Endometrium (tissue), 2 donors: ENCODE data around the gene FPR2.
"Not testable (repeated sequence)": the region's sequence is repeated elsewhere in the genome, so short reads cannot be mapped to it uniquely, and the experiment has no call there.

ENCODE experiments used
- FAIRE-seq: peaks from 2 replicates; lab custom pipeline; 2012; peaks lifted over from hg19 to GRCh38; lab: Jason Lieb, UNC
- donor health status: control.
- donor health status: control.

The FPR2 gene, protein sequence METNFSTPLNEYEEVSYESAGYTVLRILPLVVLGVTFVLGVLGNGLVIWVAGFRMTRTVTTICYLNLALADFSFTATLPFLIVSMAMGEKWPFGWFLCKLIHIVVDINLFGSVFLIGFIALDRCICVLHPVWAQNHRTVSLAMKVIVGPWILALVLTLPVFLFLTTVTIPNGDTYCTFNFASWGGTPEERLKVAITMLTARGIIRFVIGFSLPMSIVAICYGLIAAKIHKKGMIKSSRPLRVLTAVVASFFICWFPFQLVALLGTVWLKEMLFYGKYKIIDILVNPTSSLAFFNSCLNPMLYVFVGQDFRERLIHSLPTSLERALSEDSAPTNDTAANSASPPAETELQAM

DNA sequence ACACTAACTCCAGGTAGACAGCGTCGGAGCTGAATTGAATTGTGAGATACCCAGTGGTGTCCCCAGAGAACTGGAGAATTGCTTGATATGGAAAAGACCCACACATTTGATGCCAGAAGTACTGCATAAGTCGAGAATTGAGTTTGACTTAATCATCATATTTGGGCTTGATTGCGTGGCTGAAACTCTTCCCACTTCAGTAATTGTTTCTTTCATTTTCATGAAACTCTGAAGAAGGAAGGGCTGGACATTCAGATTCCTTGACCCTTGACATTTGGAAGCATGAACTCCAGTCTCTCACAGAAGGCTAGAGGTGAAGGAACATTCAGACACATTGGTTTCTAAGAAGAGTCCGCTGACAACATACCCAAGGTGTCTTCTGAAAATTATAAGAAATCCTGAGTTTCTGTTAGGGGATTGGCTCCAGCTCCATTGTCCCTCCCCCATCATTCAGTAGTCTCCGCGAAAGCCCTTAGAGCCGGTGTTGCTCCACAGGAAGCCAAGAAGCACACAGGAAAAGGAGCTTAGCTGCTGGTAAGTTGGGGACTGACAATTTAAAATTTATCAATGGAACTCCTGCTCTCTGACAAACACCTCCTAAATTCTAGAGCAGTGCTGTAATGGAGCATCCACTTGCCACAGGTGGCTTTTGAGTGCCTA is at the start of gene FPR2:
TSS of gene FPR2 (plus strand) at position 484 of the 660 bp plus-strand sequence. CDS start 7,479 bp downstream, outside the sequence.
- no peak for FAIRE-seq

GRCh38 chr19:51711702-51712101 is 49.3 kb upstream of the FPR2 start:
- FAIRE-seq, result no peak

DNA sequence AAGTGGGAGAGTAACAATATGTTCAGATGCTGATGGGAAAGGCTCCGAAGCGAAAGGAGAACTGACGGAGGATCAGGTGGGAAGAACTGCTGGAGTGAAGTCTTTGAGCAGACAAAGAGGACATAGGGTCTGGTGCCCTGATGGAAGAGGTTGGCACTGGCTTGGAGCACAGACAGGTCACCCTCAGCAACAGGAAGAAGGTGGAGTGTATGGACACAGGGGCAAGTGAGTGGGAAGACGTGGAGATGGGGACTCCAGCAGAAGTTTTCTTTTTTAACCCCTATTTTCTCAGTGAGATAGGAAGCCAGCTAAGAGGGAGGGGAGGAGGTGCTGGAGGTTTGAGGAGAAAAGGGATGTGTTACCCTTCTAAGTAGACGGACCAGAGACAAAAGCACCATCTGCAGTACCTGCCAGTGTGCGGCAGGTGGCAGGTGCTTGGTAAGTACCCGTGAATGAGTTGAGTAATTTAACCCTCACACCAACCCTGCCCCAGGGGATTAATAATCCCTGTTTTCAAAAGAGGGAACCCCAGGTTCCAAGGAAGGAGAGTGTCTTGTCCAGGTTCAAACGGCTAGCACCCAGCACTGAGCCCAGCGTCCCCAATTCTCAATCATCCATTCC is 48.4 kb upstream of the FPR2 start:
- no peak for FAIRE-seq

DNA sequence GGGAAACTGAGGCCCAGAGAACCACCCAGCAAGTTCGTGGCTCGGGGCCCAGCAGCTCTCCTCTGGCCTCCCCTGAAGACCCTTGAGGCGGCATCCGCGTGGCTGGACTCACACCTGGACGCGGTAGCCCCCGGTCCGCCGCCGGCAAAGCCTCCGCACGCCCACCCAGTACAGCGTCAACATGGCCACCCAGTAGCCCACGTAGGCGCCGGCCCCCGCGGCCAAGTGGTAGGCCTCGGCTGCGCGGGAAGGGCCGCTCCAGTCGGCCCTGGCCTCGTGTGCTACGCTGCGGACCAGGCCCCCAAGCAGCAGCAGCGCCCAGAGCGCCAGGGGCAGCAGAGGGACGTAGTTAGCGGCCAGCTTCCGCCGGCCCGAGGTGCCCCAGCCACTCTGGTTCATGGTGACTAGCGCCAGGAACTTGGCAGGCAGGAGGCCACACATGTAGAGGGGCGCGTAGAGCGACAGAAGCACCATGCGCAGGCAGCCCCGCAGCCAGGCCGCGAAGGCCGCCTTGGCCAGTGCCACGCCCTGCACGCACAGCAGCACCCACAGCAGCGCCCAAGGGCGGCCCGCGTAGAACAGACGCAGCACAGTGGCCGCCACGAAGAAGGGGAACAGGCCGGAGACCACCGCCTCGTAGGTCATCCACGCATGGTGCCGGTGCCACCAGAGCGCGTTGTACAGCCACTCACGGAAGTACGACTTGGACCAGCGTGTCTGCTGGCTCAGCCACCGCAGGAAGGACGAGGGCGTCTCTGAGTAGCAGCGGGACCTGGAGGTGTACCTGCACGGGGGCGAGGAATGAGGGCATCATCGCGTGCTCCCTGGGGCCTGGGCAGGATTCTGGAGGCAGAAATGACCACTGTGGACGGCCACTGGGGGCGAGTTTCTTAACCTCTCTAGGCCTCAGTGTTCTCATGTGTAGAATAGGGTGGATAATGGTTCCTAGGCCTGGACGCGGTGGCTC is 47.4 kb upstream of the FPR2 start:
- no peak for FAIRE-seq

DNA sequence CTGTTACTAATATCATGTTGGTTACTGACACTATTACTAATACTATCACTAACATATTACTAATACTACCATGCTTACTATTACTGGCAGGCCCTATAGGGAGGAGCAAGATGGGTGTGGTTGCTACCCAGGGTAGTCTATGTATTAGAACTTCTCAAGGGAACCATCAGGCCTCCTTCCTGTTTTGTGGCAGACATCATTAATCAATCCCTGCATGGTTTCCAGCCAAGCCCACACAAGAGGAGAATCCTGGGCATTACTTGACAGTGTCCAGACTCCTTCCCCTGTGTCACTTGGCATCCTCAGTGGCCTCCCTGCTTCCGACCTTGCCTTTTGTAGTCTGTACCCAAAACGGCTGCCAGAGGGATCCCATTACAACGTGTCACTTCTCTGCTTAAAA is 46.1 kb upstream of the FPR2 start:
- FAIRE-seq, result no peak

DNA sequence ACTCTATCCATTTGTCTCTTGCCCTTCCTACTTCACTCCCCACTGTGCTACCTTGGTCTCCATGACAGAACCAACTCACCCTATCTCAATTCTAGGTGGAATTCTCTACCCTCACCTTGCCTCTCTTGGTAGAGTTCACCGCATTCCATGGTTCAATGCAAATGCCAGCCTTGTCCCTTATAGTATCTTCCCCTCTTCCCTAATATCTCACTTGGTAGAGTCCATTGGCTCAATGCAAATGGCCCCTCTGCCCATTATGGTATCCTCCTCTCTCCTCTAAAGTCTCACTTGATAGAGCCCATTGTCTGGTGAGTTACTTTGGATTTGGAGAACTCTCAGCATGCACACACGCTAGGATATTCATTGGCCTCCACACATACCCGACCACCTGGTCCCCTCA is 45.1 kb upstream of the FPR2 start:
- no peak for FAIRE-seq

- FAIRE-seq, result no peak
Measured at GRCh38 chr19:51716925-51717324, 44.1 kb upstream of the FPR2 start.

DNA sequence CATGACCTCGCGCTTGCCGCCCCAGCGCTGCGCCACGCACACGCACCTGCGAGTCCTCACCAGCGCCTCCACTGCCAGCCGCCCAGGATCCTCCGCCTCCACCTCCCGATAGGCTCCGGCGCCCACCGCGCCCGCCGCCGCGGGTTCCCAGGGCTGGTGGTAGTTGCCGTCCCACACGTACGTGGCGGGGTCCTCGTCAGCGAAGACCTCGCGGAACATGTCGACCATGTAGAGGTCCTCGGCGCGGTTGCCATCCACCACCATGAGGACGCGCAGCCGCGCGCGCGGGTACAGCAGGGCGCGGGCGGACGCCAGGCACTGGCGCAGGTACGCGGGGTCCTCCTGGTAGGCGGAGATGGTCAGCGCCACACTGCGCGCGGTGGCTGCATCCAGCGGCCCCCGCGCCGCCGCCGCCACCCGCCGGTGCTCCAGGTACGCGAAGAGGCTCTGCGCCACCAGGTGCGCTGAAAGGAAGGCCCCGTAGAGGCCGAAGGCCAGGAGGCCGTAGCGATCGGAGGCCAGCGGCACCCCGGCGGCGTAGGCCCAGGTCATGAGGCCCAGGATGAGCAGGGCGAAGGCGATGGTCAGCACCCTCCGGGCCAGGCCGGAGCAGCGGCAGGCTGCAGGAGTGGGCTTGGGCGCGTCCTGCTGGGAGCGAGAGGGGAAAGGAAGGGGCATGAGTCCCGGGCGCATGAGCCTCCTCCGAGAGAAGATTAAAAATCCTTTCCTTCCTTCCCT is 41.6 kb upstream of the FPR2 start:
- FAIRE-seq, result no peak

DNA sequence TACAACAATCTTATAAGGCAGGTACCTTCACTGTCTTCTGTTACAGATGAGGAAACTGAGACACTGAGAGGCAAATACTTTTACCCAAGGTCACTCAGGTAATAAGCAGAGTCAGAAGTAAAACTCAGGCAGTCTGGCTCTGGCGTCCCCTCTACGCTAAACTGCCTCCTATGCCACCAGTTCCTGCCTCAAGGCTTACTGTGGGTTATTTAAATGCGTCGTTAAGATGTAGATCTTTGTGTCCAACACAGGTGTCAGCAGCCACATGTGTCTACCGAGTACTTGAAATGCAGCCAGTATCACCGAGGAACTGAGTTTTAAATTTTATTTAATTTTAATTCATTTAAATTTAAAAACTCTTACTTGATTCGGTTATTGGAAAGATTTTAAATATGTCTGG is 39.1 kb upstream of the FPR2 start:
- FAIRE-seq, result no peak

- no peak for FAIRE-seq
Measured at GRCh38 chr19:51722492-51722891, 38.5 kb upstream of the FPR2 start.

GRCh38 chr19:51724543-51724942 is 36.4 kb upstream of the FPR2 start:
- no peak for FAIRE-seq

DNA sequence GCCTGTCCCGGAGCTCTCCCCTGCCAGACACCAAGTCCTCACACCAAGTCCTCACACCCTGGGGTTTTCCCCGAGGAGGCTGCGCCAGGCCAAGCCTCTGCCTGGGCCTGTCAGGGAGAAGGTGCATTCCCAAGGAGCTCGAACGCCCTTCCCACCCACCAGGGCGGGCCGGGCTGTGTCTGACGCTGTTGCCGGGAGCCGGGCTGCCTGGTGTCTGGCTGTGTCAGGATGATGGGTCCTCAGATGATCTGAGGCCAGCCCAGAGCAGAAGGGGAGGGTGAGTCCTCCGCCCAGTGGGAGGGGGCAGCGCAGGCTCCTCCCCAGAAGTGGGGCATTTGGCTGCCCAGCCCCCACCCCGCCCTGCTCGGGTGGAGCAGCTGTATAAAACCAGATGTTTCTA is 34.9 kb upstream of the FPR2 start:
- no peak for FAIRE-seq

DNA sequence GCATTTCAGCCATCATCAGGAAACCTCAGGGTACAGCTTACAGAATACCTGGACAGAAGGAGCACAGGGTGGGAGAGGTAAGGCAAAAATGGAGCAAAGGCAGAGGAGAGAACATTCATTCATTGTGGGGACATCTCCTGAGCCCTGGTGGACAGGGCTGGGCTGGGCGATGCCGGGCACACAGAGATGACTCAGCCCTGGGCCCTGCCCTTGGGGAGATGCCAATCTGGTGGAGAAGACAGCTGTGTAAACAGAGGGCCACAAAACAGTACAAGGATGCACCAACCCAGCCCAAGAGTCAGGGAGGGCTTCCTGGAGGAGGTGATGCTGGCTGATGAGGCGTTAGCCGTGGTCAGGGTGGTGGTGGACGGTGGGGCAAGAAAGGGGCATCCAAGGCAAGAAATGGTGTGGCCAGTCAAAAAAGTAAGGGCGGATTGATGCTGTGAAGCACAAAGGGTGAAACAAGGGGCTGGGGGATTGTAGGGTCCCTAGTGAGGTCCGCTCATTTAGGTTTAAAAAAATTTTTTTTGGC is 33.6 kb upstream of the FPR2 start:
- FAIRE-seq, result no peak

- no peak for FAIRE-seq
Measured at GRCh38 chr19:51729781-51730180, 31.2 kb upstream of the FPR2 start.

DNA sequence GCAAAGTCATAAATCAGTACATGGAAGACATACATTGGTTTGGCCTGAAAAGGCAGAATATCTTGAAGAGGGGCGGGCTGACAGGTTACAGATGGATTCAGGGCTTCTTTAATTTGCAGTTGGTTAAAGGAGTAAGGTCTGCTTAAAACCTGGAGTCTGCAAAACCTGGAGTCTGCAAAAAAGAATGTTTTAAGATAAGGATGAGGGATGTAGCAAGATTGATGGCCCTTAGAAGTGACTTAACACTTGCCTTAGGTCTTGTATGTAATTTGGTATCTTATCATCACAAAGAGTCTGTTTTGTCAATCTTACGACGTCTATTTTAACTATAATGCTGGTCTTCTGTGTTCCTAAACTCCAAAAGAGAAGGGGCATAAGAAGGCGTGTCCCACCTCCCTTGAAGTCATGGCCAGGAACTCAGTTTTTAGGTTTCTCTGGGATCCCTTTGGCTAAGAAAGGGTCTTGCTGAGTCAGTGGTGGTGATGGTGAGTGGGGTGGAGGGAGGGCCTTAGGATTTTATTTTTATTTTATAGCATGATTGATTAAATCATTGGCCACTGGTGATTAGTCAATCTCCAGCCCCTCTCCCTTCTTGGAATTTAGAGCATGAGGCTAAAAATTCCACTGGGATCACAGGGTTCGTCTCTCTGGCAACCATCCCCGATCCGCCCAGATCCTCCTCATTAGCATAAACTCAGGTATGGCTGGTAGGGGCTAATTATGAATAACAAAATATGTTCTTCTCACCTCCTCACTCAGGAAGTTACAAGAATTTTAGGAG is 27.0 kb upstream of the FPR2 start:
- FAIRE-seq, result no peak

- FAIRE-seq, result no peak
Measured at GRCh38 chr19:51735759-51736449, 25.1 kb upstream of the FPR2 start.

DNA sequence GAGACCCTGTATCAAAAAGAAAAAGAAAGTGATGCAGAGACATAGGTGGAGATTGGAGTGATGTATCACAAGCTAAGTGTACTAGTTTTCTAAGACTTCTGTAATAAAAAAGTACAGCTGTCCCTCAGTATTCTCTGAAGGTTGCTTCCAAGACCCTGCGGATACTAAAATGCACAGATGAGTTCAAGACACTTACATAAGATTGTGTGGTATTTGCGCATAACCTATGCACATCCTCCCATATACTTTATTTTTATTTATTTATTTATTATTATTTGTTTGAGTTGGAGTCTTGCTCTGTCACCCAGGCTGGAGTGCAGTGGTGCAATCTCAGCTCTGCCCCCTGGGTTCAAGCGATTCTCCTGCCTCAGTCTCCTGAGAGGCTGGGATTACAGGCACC is 23.6 kb upstream of the FPR2 start:
- FAIRE-seq, result no peak

GRCh38 chr19:51737924-51738323 is 23.1 kb upstream of the FPR2 start:
- FAIRE-seq, result no peak

DNA sequence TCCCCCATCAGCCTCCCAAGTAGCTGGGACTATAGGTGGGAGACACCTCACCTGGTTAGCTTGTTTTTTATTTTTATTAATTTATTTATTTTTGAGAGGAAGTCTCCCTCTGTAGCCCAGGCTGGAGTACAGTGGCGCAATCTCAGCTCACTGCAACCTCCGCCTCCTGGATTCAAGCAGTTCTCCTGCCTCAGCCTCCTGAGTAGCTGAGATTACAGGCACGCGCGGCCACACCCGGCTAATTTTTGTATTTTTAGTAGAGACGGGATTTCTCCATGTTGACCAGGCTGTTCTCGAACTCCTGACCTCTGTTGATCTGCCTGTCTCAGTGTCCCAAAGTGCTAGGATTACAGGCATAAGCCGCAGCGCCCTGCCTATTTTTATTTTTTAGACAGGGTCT is 22.5 kb upstream of the FPR2 start:
- not testable (repeated sequence) for FAIRE-seq
